Amniotic epithelial cell (primary cell): ENCODE measurements around the gene ANKS1B.

Experiments used
- DNase-seq: peaks from one replicate; pipeline ENCODE4 v3.0.0-alpha.2; 2010; ENCODE audit warnings: low read depth

Gene ANKS1B

GRCh38 chr12:99960311-99960710 lies 24.4 kb downstream of the ANKS1B start:
- DNase-seq, result no peak

DNA sequence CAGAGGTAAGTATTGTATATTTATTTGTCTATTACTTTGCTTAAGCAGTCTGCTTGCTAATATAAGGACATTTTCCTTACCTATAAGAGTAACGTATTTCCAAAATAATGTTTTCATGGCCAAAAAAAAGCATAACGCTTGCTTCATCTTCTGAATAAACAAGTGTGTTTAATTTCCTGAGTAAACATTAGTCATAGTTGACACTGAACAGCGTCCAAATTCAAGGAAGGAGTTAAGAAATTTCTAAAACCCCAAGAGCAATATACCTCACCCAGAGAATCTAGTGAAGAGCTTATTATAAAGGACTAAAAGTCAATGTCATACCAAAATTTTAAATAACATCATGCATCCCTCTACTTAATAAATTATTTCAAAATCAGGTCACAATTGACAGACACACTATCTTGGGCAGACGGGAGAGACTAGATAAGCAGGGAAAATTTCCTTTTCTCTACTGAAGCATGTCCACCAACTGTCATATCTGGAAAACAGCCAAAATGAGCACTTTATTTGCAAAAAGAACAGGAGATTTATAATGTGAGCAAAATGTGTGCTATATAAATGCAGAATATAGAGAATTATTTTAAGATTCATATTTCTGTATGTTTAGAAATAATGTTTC lies 25.1 kb downstream of the ANKS1B start:
- peak; percentile 15 for DNase-seq

GRCh38 chr12:99957866-99958466 lies 26.8 kb downstream of the ANKS1B start:
- DNase-seq, result no peak

- no peak for DNase-seq
Observed at GRCh38 chr12:99954724-99955123, 30.0 kb downstream of the ANKS1B start.

GRCh38 chr12:99948370-99948769 lies 36.4 kb downstream of the ANKS1B start:
- DNase-seq, result no peak

- no peak for DNase-seq
Observed at GRCh38 chr12:99946131-99946530, 38.6 kb downstream of the ANKS1B start.

GRCh38 chr12:99935608-99936007 lies 49.1 kb downstream of the ANKS1B start:
- DNase-seq, result no peak

GRCh38 chr12:99926511-99927169 lies 58.1 kb downstream of the ANKS1B start:
- no peak for DNase-seq

DNA sequence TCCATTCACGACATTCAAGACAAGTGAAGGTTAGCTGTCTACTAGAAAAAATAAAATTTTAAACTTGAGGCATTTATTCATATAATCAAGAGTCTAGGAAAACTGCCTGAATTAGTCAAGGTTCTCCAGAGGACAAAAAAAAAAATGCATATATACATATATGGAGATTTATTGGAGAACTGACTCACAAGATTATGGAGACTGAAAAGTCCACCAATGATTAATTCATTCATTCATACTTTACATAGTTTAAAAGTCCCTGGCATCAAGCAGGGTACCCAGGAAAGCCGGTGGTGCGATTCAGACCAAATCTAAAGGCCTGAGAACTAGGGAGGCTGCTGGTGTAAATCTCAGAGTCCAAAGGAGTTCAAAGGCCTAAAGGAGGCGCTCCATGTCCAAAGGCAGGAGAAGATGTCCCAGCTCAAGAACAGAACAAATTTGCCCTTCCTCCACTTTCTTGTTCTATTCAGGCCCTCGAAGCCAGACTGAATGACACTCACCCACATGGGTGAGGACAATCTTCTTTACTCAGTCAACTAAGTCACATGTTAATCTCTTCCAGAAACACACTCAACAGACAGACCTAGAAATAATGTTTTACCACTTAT lies 64.3 kb downstream of the ANKS1B start:
- no peak for DNase-seq

GRCh38 chr12:99917711-99918402 lies 66.9 kb downstream of the ANKS1B start:
- DNase-seq, result no peak

DNA sequence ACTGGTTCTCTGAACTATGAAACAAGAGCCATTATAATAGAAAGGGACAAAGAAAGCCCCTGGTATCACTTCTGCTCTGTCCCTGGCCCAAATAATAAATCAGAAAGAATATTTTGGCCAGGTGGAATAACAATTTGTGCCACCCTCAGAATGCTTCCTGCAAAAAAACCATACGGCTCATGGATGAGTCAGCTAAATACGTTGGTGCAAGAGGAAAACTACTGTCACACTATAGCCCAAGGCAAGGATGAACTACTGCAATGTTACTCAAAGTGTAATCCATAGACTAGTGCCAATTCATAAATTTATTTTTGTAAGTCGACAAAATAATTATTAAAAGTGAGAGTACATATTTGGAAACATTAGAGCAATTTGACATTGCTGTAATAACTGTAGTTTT lies 68.2 kb downstream of the ANKS1B start:
- no peak for DNase-seq

DNA sequence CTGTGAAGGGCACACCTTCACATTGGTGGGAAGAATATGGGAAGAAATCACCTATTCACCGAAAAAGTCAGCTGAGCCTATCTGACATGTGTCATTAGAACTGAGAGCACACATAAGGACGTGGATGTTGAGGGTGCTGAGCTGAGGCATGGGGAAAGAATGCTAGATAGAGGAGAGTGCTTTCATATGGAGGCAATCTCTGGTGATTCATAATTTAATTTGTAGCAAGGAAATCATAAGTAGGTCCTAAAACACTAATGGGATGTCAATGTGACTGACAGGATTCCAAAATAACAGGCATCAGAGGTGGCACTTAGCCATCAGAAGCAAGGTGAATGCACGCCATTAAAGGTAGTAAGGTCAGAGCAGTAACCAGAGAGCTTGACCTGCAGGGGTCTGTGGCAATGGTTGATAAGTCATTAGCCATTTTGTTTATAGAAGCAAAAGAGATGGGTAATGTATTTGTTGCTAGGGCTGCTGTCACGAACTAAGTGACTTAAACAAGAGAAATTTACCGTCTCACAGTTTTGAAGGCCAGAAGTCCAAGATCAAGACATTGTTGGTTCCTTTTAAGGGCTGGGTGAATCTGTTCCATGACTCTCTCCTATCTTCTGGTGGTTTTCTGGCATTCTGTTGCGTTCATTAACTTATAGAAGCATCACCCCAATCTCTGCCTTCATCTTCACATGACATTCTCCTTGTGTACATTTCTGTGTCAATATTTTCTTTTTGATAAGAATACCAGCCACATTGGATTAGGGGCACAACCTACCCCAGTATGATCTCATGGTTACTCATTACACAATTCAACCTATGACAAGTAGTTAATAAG lies 69.3 kb downstream of the ANKS1B start:
- DNase-seq, result peak; percentile 55

GRCh38 chr12:99914206-99914605 lies 70.5 kb downstream of the ANKS1B start:
- DNase-seq, result no peak

GRCh38 chr12:99911967-99912366 lies 72.8 kb downstream of the ANKS1B start:
- no peak for DNase-seq

DNA sequence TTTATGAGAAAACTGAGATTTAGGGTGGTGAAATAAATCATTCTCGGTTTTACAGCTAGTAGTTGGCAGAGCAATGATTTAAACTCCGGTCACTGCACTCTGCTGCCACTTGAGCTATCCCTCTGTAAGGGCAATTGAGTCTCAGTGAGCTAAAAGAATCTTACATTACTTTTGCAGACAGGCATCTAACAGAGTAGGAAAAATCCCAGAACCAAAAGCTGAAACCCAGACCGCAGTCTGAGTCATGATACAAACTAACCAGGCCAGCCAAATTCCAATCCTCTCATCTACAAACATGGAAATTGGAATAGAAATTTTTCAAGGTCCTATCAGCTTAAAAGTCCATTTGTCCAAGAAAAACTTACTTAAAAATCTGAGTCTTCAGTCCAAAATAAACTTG lies 73.7 kb downstream of the ANKS1B start:
- peak; percentile 91 for DNase-seq

DNA sequence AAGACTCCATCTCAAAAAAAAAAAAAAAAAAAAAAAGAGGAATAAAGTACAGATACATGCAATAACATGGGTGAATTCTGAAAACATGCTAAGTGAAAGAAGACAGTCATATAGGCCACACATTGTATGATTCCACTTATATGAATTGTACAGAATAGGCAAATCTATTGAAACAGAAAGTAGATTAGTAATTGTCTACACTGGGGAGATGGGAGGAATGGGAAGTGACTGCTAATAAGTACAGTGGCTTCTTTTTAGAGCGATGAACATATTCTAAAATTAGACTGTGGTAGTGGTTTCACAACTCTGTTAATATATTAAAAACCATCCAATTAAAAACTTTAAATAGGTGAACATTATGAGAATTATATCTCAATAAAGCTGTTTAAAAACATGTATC lies 74.4 kb downstream of the ANKS1B start:
- no peak for DNase-seq

- peak; percentile 6 for DNase-seq
Observed at GRCh38 chr12:99906786-99907579, 77.8 kb downstream of the ANKS1B start.

DNA sequence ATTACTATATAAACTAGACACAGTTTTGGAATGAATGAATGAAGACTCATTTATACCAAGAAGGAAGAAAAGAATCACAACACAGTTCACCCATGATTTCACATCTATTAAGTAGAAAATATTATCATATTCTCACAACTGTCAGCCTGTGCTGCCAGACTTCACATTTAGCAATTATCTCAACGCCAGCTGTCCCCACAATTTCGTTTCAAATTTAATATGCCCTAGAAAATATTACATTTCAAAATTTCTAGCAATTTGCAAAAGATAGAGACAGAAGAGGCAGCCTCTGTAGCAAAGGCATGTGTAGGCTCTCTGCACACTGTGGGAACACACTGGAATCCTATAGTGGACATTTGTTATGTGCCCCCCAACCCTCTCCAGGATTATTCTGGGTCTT lies 83.6 kb downstream of the ANKS1B start:
- DNase-seq, result no peak

- no peak for DNase-seq
Observed at GRCh38 chr12:99898645-99899044, 86.1 kb downstream of the ANKS1B start.

DNA sequence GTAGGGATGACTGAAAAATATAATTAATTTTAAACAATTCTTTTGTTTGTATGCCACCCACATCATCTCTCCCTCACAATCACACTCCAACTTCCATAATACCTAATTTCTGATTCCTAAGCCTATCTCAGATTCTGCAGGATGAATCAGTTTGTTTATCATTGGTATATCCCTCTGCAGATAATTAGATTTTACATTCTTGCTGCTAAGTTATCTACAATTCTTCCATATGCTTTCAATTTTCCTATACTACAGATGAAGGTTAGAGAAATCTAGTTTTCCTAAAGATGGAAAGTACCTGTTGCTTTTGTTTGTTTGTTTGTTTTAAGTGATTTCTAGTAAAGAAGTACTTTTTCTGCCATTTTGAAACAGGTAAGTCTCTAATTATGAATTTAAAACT lies 105.3 kb downstream of the ANKS1B start:
- no peak for DNase-seq

- no peak for DNase-seq
Observed at GRCh38 chr12:99875081-99875480, 109.7 kb downstream of the ANKS1B start.
